Kidney (tissue), 14 donors: ENCODE measurements around the gene SMIM21. TPM values are rescaled to one million over a fixed set of nuclear protein-coding genes. Genes with fewer than 3 reads are reported as not detected.
A peak's percentile ranks its signal among the peaks of the same experiment; 100 is the strongest.

Experiments
- DNase-seq, 5 donors: peaks; one replicate each; pipeline ENCODE4 v3.0.0-alpha.2; 2013 to 2020
- FAIRE-seq: peaks from 2 replicates; lab custom pipeline; 2012; peaks lifted over from hg19 to GRCh38; lab: Jason Lieb, UNC
- H3K27ac ChIP-seq, 2 donors: one replicate each; pipeline ENCODE4 v1.7.0; 2013; ENCODE audit warnings: low read depth in 2 of 2, low read length in 2 of 2, inconsistent platforms in 1 of 2
- H3K27me3 ChIP-seq: one replicate; pipeline ENCODE4 v1.7.1; 2013; ENCODE audit warnings: low read length, inconsistent platforms; ENCODE audit not compliant: control insufficient read depth, insufficient read depth
- H3K36me3 ChIP-seq, 3 donors: one replicate each; pipeline versions ENCODE4 v1.7.0 to v1.7.1; 2013; ENCODE audit warnings: low read length in 3 of 3, control low read depth in 1 of 3, inconsistent platforms in 1 of 3; ENCODE audit not compliant: insufficient read depth in 3 of 3, control insufficient read depth in 2 of 3
- H3K4me1 ChIP-seq, 3 donors: one replicate each; pipeline versions ENCODE4 v1.7.0 to v1.7.1; 2013; ENCODE audit warnings: low read length in 3 of 3, inconsistent platforms in 1 of 3, low read depth in 1 of 3; ENCODE audit not compliant: control insufficient read depth in 2 of 3, insufficient read depth in 2 of 3
- H3K4me3 ChIP-seq, 3 donors: one replicate each; pipeline versions ENCODE4 v1.7.0 to v1.8.1; 2013; ENCODE audit warnings: low read length in 3 of 3, control low read depth in 1 of 3, inconsistent platforms in 1 of 3
- H3K9ac ChIP-seq, 3 donors: one replicate each; pipeline versions ENCODE4 v1.7.0 to v1.7.1; 2013; ENCODE audit warnings: low read length in 3 of 3, control low read depth in 1 of 3, inconsistent platforms in 1 of 3
- H3K9me3 ChIP-seq, 3 donors: one replicate each; pipeline versions ENCODE4 v1.7.0 to v1.7.1; 2013; ENCODE audit warnings: low read length in 3 of 3, control low read depth in 1 of 3, inconsistent platforms in 1 of 3; ENCODE audit not compliant: control insufficient read depth in 2 of 3, insufficient read depth in 1 of 3
- CTCF ChIP-seq: IDR thresholded peaks from 3 replicates; pipeline ENCODE4 v1.5.1; 2012; ENCODE audit warnings: mild to moderate bottlenecking, moderate library complexity, borderline replicate concordance; ENCODE audit not compliant: insufficient read depth; ENCODE audit errors: extremely low read depth
- intact Hi-C: fragments of 100-400 bp; cut with DNase I; formaldehyde crosslinking; loops from one replicate; pipeline ENCODE4 v1.11.1; 2022
- polyA plus RNA-seq: library from polyadenylated mRNA; stranded (reverse); fragments of 350-450 nt; fragmentation: Illumina TruSeq; extraction: RNeasy Lipid Tissue Mini Kit (QIAGEN cat#74804); gene quantifications from one replicate; pipeline ENCODE4 v1.2.3, GENCODE V29; 2014; ENCODE audit warnings: low read depth, low replicate concordance; ENCODE audit not compliant: insufficient read depth
- total RNA-seq: library from RNA; stranded (reverse); fragmentation: NEBNext Ultra II Directional; extraction: Animal tissue kit (Norgen Biotek cat#: 25700); gene quantifications from one replicate; pipeline ENCODE4 v1.2.1, GENCODE V29; 2021
- donor health status: control.
- donor health status: control.
- donor health status: control.
- donor health status: control.
- donor health status: control.
- donor health status: DM: yes; HTN: yes; CAD: no.
- donor health status: Normal renal cell carcinoma (clear cell type).

SMIM21 gene
- total and polyA plus RNA-seq, 2 donors from 2014 or later, result not detected

GRCh38 chr18:75391279-75392225 is 36.0 kb downstream of the SMIM21 start:
- no peak for TF ChIP-seq CTCF
- intact Hi-C loops, result no loop called here
- Histone ChIP-seq H3K36me3 (no peaks in the 10 kb centered on the region), H3K27ac (peak overlapping the region in 1 of 2 donors; percentile 29), H3K9ac (no peak overlapping the region), H3K9me3 (no peaks in the 10 kb centered on the region), H3K4me1 (no peaks in the 10 kb centered on the region), H3K4me3 (peak overlapping the region in 1 of 3 donors; percentile 3), H3K27me3 (no peaks in the 10 kb centered on the region)
- DNase-seq (peak in 2 of 5 donors; percentile 19 to 61), FAIRE-seq (no peak)

- intact Hi-C loops, result no loop called here
- Histone ChIP-seq H3K9ac (no peak overlapping the region), H3K36me3 (no peaks in the 10 kb centered on the region), H3K4me1 (no peaks in the 10 kb centered on the region), H3K4me3 (no peak overlapping the region), H3K9me3 (no peaks in the 10 kb centered on the region), H3K27me3 (no peaks in the 10 kb centered on the region), H3K27ac (no peak overlapping the region)
- no peak for FAIRE-seq
- DNase-seq, result no peak
- no peak for TF ChIP-seq CTCF
Measured at GRCh38 chr18:75390854-75391253, 36.6 kb downstream of the SMIM21 start.

- Histone ChIP-seq H3K4me1 (no peaks in the 10 kb centered on the region), H3K4me3 (no peak overlapping the region), H3K9ac (no peak overlapping the region), H3K9me3 (no peaks in the 10 kb centered on the region), H3K27ac (no peak overlapping the region), H3K27me3 (no peaks in the 10 kb centered on the region), H3K36me3 (no peaks in the 10 kb centered on the region)
- intact Hi-C loops, result no loop called here
- TF ChIP-seq CTCF, result no peak
- DNase-seq (peak in 2 of 5 donors; percentile 60 to 70), FAIRE-seq (no peak)
Measured at GRCh38 chr18:75384144-75384543, 43.4 kb downstream of the SMIM21 start.
